ENCODE data around the gene CSGALNACT2. TPM values are rescaled to one million over a fixed set of nuclear protein-coding genes. Genes with fewer than 3 reads are reported as not detected.

The CSGALNACT2 gene
- total RNA-seq, 2 experiments from 2014 or later: 29.2 to 30.4 TPM

DNA sequence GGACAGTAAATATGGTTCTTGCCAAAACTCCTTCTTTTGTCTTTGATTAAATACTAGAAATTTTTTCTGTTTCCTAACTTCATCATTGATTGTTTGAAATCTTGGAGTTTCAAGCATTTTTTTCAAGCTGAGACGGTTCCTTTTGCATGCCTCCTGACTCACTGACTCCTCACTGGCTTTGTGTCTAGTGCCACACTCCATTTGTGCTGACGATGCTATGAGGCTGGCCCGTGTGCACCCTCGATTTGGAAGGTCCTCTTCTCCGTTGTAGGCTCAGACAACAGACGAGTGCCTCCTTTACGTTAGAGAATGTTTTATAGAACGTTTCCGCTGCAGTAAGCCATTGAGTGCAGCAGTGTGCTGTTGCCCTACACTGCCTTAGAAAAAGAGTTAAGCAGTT is 10.8 kb upstream of the CSGALNACT2 start:
- Mint-ChIP-seq H3K9me3 (ENCODE audit: insufficient read depth) (no peaks in the 10 kb centered on the region), H3K4me1 (ENCODE audit: low read depth) (peaks cover 56% of the 10 kb centered on the region), H3K36me3 (ENCODE audit: low read depth) (no peaks in the 10 kb centered on the region), H3K4me3 (no peak overlapping the region), H3K27ac (peak overlapping the region; percentile 40), H3K27me3 (ENCODE audit: low read depth) (no peaks in the 10 kb centered on the region)
- CTCF ChIA-PET: interaction anchor here (1.2 kb wide), 1 partner anchor 78 kb away, joined by 4 read pairs; no protein-coding TSS in a partner anchor
- POLR2A ChIA-PET: interaction anchor here (8.0 kb wide), 1 partner anchor 12 kb away, joined by 101 read pairs; the partner anchor contains the start of gene CSGALNACT2
- ATAC-seq: no peak
- DNase-seq: no peak

DNA sequence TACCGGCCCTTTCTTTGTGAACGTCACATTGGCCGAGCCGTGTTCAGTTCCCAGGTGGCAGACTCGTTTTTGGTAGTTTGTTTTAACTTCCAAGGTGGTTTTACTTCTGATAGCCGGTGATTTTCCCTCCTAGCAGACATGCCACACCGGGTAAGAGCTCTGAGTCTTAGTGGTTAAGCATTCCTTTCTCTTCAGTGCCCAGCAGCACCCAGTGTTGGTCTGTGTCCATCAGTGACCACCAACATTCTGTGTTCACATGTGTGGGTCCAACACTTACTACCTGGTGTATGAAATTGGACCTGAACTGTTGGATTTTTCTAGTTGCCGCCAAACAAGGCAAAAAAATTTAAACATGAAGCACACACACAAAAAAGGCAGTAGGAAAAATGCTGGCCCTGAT is 9.9 kb upstream of the CSGALNACT2 start:
- Mint-ChIP-seq H3K36me3 (ENCODE audit: low read depth) (no peaks in the 10 kb centered on the region), H3K27me3 (ENCODE audit: low read depth) (no peaks in the 10 kb centered on the region), H3K4me3 (no peak overlapping the region), H3K4me1 (ENCODE audit: low read depth) (peaks cover 57% of the 10 kb centered on the region), H3K9me3 (ENCODE audit: insufficient read depth) (no peaks in the 10 kb centered on the region), H3K27ac (peak overlapping the region; percentile 13)
- no peak for ATAC-seq
- CTCF ChIA-PET: interaction anchor here (1.0 to 1.5 kb wide), 2 partner anchors 8 to 324 kb away, joined by 3 to 12 read pairs; no protein-coding TSS in a partner anchor
- peak; percentile 19 for DNase-seq
- POLR2A ChIA-PET: interaction anchor here (8.0 kb wide), 1 partner anchor 11 kb away, joined by 101 read pairs; the partner anchor contains the start of gene CSGALNACT2

DNA sequence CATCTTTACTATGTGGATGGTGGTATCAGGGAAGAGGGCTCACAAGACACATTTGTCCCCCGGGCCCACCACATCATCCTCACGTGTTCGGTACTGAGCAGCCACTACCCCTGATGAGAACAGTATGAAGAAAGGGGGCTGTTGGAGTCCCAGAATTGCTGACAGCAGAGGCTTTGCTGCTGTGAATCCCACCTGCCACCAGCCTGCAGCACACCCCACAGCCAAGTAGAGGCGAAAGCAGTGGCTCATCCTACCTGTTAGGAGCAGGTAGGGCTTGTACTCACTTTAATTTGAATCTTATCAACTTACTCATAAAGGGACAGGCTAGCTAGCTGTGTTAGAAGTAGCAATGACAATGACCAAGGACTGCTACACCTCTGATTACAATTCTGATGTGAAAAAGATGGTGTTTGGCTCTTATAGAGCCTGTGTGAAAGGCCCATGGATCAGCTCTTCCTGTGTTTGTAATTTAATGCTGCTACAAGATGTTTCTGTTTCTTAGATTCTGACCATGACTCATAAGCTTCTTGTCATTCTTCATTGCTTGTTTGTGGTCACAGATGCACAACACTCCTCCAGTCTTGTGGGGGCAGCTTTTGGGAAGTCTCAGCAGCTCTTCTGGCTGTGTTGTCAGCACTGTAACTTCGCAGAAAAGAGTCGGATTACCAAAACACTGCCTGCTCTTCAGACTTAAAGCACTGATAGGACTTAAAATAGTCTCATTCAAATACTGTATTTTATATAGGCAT is 9.1 kb upstream of the CSGALNACT2 start:
- Mint-ChIP-seq H3K4me3 (peak overlapping the region; percentile 24), H3K4me1 (ENCODE audit: low read depth) (peaks cover 61% of the 10 kb centered on the region), H3K9me3 (ENCODE audit: insufficient read depth) (no peaks in the 10 kb centered on the region), H3K36me3 (ENCODE audit: low read depth) (no peaks in the 10 kb centered on the region), H3K27me3 (ENCODE audit: low read depth) (no peaks in the 10 kb centered on the region), H3K27ac (peak overlapping the region; percentile 63)
- ChIA-PET CTCF (interaction anchor here (0.6 to 1.8 kb wide), 6 partner anchors 8 to 323 kb away, joined by 3 to 14 read pairs (median 4); partner anchors contain the start of gene CSGALNACT2), POLR2A (interaction anchor here (1.0 to 8.0 kb wide), 3 partner anchors 8 to 14 kb away, joined by 3 to 101 read pairs (median 15); partner anchors contain the start of gene CSGALNACT2)
- DNase-seq (peak; percentile 57), ATAC-seq (peak; percentile 81)

DNA sequence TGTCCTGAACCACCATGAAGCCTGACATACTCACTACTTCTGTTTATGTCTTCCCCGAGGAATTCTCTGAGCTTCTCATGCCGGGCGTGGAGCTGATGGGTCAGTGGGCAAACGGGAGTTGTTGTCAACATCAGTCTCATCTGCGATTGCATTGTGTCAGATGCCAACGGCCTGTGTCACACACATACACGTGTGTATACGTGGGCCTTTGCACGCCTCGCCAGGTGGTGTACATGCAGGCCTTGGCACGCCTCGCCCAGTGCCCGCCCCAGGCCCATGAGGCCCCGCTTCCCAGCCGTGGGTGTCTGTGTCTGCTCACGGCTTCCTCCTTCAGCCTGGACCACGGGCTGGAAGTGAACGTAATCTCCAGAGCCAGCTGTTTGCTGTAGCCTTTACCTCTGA is 7.5 kb upstream of the CSGALNACT2 start:
- ATAC-seq: no peak
- H3K27ac Mint-ChIP-seq: no peak overlapping the region
- peaks cover 70% of the 10 kb centered on the region for H3K4me1 Mint-ChIP-seq (ENCODE audit: low read depth)
- H3K4me3 Mint-ChIP-seq: no peak overlapping the region
- ChIA-PET CTCF (interaction anchor here (1.2 kb wide), 1 partner anchor 10 kb away, joined by 4 read pairs; no protein-coding TSS in a partner anchor), POLR2A (interaction anchor here (2.3 to 8.0 kb wide), 2 partner anchors 9 to 10 kb away, joined by 15 to 101 read pairs; partner anchors contain the start of gene CSGALNACT2)
- peaks cover 4% of the 10 kb centered on the region for H3K36me3 Mint-ChIP-seq (ENCODE audit: low read depth)
- H3K27me3 Mint-ChIP-seq (ENCODE audit: low read depth): no peaks in the 10 kb centered on the region
- no peaks in the 10 kb centered on the region for H3K9me3 Mint-ChIP-seq (ENCODE audit: insufficient read depth)
- DNase-seq: peak; percentile 18

DNA sequence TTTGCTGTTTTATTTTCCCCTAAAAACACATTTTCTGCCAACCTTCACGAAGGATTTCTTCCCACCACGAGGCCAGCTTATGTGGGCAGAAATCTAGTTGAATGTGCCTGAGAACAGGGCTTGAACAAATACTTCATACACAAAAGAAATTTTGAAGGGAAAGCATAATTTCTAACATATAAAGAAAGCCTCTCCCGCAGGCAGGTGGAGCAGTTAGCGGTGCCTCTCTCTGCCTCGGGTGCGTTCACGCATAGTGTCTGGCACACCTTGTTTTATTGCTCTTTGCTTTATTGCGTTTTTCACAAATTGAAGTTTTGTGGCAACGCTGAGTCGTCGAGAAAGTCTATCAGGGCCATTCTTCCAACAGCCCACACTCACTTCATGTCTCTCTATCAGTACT is 7.0 kb upstream of the CSGALNACT2 start:
- H3K27me3 Mint-ChIP-seq (ENCODE audit: low read depth): no peaks in the 10 kb centered on the region
- H3K9me3 Mint-ChIP-seq (ENCODE audit: insufficient read depth): no peaks in the 10 kb centered on the region
- no peak overlapping the region for H3K27ac Mint-ChIP-seq
- peaks cover 8% of the 10 kb centered on the region for H3K36me3 Mint-ChIP-seq (ENCODE audit: low read depth)
- DNase-seq (peak; percentile 16), ATAC-seq (no peak)
- H3K4me1 Mint-ChIP-seq (ENCODE audit: low read depth): peaks cover 71% of the 10 kb centered on the region
- ChIA-PET CTCF (no interaction called here), POLR2A (interaction anchor here (8.0 kb wide), 1 partner anchor 8 kb away, joined by 101 read pairs; the partner anchor contains the start of gene CSGALNACT2)
- no peak overlapping the region for H3K4me3 Mint-ChIP-seq

DNA sequence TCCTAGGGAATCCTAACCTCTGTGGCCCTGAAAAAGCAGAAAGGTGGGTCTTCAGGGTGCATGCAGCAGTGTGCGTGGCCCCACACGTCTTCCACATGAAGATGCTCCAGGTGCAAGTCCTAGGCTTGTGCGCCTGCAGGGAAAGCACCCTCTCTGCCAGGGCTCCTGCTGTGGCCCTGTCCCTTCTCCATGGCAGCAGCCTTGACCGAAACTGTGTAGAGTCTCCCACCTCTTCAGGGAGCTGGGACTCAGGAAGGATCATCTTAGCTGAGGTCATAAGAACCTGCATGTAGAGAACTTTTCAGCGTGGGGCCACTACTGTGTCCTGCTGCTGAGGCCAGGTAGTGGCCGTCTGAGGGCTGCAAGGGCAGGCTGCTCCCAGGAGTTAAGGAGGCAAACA is 6.3 kb upstream of the CSGALNACT2 start:
- POLR2A ChIA-PET: no interaction called here
- no peaks in the 10 kb centered on the region for H3K9me3 Mint-ChIP-seq (ENCODE audit: insufficient read depth)
- no peak overlapping the region for H3K4me3 Mint-ChIP-seq
- DNase-seq: peak; percentile 17
- no peak for ATAC-seq
- no peaks in the 10 kb centered on the region for H3K27me3 Mint-ChIP-seq (ENCODE audit: low read depth)
- H3K4me1 Mint-ChIP-seq (ENCODE audit: low read depth): peaks cover 71% of the 10 kb centered on the region
- H3K27ac Mint-ChIP-seq: no peak overlapping the region
- CTCF ChIA-PET: interaction anchor here (1.6 to 2.0 kb wide), 2 partner anchors 10 to 70 kb away, joined by 5 to 20 read pairs; no protein-coding TSS in a partner anchor
- peaks cover 11% of the 10 kb centered on the region for H3K36me3 Mint-ChIP-seq (ENCODE audit: low read depth)

DNA sequence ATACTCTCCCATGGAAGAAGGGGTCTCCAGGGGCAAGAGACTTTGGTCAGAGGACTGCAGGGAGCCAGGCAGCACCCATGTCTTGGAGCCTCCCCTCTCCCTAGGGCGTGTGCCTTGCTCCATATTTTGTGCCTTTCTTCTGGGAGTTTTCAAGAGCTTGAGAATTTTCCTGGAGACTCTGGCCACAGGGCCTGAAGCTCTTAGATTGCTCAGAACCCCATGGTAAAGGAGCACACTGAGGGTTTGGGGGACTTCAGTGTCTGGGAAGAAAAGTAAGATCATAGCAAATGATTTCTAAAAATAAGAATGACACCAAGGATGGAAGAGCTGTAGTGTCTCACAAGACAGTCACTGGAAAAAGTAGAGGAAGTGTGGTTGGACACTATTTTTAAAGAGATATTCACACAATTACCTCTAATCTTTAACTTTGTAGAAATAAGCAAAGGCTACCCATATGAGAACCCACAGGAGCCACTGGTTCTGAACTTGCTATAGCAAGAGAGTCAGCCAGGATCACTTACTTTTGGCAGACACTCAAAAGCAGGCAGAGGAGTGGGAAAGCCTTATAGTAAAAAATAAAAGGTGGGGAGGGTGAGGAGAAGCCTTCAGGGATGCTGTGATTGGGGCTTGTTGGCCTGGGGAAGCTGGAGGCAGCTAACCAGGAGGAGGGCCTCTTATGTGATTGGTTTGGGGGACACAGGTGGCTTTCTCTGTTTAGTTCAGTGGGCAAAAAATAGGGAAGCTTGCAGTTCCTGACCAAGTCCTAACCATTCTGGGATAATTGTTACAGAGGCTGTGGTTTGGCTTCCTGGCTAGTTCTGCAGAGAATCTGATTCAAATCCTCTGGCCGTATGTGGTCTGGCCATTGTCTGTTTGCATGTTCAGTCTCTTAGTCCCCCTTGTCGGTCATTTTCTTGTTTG is 5.1 kb upstream of the CSGALNACT2 start:
- H3K27ac Mint-ChIP-seq: no peak overlapping the region
- ChIA-PET CTCF (interaction anchor here (0.8 to 2.0 kb wide), 3 partner anchors 11 to 247 kb away, joined by 3 to 20 read pairs (median 5); no protein-coding TSS in a partner anchor), POLR2A (no interaction called here)
- peaks cover 13% of the 10 kb centered on the region for H3K36me3 Mint-ChIP-seq (ENCODE audit: low read depth)
- H3K4me3 Mint-ChIP-seq: no peak overlapping the region
- H3K9me3 Mint-ChIP-seq (ENCODE audit: insufficient read depth): no peaks in the 10 kb centered on the region
- peak; percentile 14 for DNase-seq
- H3K4me1 Mint-ChIP-seq (ENCODE audit: low read depth): peaks cover 59% of the 10 kb centered on the region
- H3K27me3 Mint-ChIP-seq (ENCODE audit: low read depth): no peaks in the 10 kb centered on the region
- ATAC-seq: no peak

DNA sequence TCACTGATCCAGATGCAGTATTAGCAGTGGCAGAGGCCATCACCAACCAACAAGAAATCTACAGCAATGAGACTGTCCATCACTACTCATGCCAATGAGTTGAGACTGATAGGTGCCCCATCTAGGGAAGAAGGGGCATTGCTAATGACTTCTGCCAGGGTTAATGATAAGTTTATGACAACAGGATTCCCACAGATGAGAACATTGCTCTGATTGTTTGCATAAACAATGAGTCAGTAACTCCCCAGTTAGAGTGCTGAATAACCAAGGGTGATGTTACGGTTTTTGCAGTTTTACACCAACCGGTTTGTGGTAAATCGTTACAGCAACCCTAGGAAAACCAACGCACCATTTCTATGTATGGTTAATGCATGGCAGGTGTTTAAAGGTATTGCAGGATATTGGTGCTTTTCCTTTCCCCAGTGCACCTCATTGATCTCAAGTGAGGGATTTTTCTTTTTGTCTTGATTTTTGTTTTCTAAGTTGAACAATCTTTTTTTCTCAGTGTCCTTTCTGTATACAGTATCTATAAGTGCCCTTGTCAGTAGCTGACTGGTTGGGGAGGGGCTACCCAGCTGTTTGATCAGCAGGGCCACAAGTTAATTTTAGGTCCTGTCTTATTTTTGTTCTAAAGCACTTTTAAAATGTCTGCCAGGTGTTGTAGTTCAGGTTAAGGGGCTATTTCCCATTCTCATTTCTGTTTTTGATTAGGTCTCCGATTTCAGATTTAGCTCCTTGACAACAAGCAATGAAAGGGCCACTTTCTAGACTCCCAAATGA is 3.9 kb upstream of the CSGALNACT2 start:
- no peak overlapping the region for H3K27ac Mint-ChIP-seq
- H3K36me3 Mint-ChIP-seq (ENCODE audit: low read depth): peaks cover 20% of the 10 kb centered on the region
- H3K4me3 Mint-ChIP-seq: no peak overlapping the region
- no peak for ATAC-seq
- POLR2A ChIA-PET: interaction anchor here (0.5 to 2.7 kb wide), 2 partner anchors 13 to 48 kb away, joined by 4 to 19 read pairs; no protein-coding TSS in a partner anchor
- H3K9me3 Mint-ChIP-seq (ENCODE audit: insufficient read depth): no peaks in the 10 kb centered on the region
- H3K4me1 Mint-ChIP-seq (ENCODE audit: low read depth): peaks cover 47% of the 10 kb centered on the region
- CTCF ChIA-PET: no interaction called here
- no peaks in the 10 kb centered on the region for H3K27me3 Mint-ChIP-seq (ENCODE audit: low read depth)
- peak; percentile 12 for DNase-seq

DNA sequence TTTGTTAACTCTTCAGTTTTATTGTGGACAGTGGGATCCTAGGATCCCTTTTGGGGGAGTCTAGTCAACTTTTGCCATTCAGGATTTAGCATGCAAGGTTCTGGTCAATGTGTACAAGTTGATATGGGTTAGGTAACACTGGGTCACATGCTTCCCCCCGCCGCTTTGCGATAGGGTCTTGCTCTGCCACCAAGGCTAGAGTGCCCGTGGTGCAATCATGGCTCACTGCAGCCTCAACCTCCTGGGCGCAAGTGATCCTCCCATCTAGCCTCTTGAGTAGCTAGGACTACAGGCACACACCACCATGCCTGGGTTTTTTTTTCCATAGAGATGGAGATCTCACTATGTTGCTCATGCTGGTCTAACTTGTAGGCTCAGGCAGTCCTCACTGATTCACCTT is 3.2 kb upstream of the CSGALNACT2 start:
- no peak for DNase-seq
- CTCF ChIA-PET: no interaction called here
- peaks cover 47% of the 10 kb centered on the region for H3K4me1 Mint-ChIP-seq (ENCODE audit: low read depth)
- no peak overlapping the region for H3K27ac Mint-ChIP-seq
- H3K9me3 Mint-ChIP-seq (ENCODE audit: insufficient read depth): no peaks in the 10 kb centered on the region
- no peak overlapping the region for H3K4me3 Mint-ChIP-seq
- H3K36me3 Mint-ChIP-seq (ENCODE audit: low read depth): peaks cover 25% of the 10 kb centered on the region
- ATAC-seq: no peak
- no peaks in the 10 kb centered on the region for H3K27me3 Mint-ChIP-seq (ENCODE audit: low read depth)
- POLR2A ChIA-PET: interaction anchor here (0.5 to 2.7 kb wide), 2 partner anchors 14 to 47 kb away, joined by 4 to 19 read pairs; no protein-coding TSS in a partner anchor

DNA sequence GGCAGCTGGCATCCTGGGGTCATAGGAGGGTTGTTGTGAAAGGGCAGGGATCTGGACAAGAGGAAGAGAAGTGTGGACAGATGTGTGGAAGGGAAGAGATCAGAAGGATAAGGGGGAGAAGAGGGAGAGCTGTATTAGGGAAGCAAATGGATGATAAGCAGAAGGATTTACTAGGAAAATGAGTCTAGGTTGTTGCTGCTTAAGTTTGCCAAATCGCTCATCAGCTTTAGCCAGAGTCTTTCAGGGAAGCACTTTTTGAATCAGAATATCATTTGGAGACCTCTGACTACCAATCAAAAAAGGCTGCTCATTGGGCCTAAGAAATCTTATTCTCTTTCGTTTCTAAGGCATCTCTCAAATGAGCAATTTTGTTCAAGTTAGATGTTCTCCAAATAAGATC is 2.6 kb upstream of the CSGALNACT2 start:
- CTCF ChIA-PET: no interaction called here
- Mint-ChIP-seq H3K4me3 (peak overlapping the region; percentile 4), H3K9me3 (ENCODE audit: insufficient read depth) (no peaks in the 10 kb centered on the region), H3K36me3 (ENCODE audit: low read depth) (peaks cover 28% of the 10 kb centered on the region), H3K27ac (no peak overlapping the region), H3K4me1 (ENCODE audit: low read depth) (peaks cover 49% of the 10 kb centered on the region), H3K27me3 (ENCODE audit: low read depth) (no peaks in the 10 kb centered on the region)
- DNase-seq: no peak
- POLR2A ChIA-PET: interaction anchor here (2.7 kb wide), 1 partner anchor 14 kb away, joined by 19 read pairs; no protein-coding TSS in a partner anchor
- ATAC-seq: no peak

All from activated CD8-positive, alpha-beta T cell treated with anti-CD3 and anti-CD28 coated beads, Interleukin-2, amount 10 ng/mL, durations not matched to agents 7 days and 5 days (primary cell).